Uterus (tissue), 4 donors: ENCODE measurements around the gene ZNF776. TPM values are rescaled to one million over a fixed set of nuclear protein-coding genes. Genes with fewer than 3 reads are reported as not detected.
A peak's percentile ranks its signal among the peaks of the same experiment; 100 is the strongest.

ENCODE experiments used
- DNase-seq, 2 donors: peaks; one replicate each; pipeline ENCODE4 v3.0.0-alpha.2; 2019 to 2020
- H3K27ac ChIP-seq, 2 donors: fragments of 200-600 bp; sonication (generic); 1 replicate in 1 of 2; 2 replicates in 1 of 2; pipeline ENCODE4 v1.5.1; 2016 to 2018
- H3K27me3 ChIP-seq, 2 donors: fragments of 200-600 bp; sonication (generic); one replicate each; pipeline ENCODE4 v1.5.1; 2018 to 2019; ENCODE audit warnings: control low read depth in 1 of 2
- H3K36me3 ChIP-seq, 2 donors: fragments of 200-600 bp; sonication (generic); one replicate each; pipeline ENCODE4 v1.5.1; 2019; ENCODE audit warnings: control low read depth in 1 of 2
- H3K4me1 ChIP-seq, 2 donors: fragments of 200-600 bp; sonication (generic); one replicate each; pipeline ENCODE4 v1.5.1; 2018 to 2019; ENCODE audit warnings: control low read depth in 1 of 2
- H3K4me3 ChIP-seq, 2 donors: fragments of 200-600 bp; sonication (generic); 1 replicate in 1 of 2; 2 replicates in 1 of 2; pipeline ENCODE4 v1.5.1; 2018 to 2019; ENCODE audit warnings: mild to moderate bottlenecking in 1 of 2
- H3K9me3 ChIP-seq, 2 donors: fragments of 200-600 bp; sonication (generic); one replicate each; pipeline ENCODE4 v1.5.1; 2019; ENCODE audit warnings: control low read depth in 1 of 2
- CTCF ChIP-seq, 4 experiments: fragments of 200-600 bp in 2 of 4; fragments of 450-650 bp in 2 of 4; sonication (generic) in 2 of 4; IDR thresholded peaks; one replicate each; pipeline ENCODE4 v1.5.1; 2016 to 2019; ENCODE audit warnings: antibody characterized with exemption in 4 of 4, mild to moderate bottlenecking in 2 of 4, moderate library complexity in 1 of 4
- POLR2A ChIP-seq, 2 donors: fragments of 450-650 bp; IDR thresholded peaks; one replicate each; pipeline ENCODE4 v1.6.1; 2016; ENCODE audit warnings: antibody characterized with exemption in 2 of 2, mild to moderate bottlenecking in 1 of 2, moderate library complexity in 1 of 2
- intact Hi-C: fragments of 100-400 bp; cut with DNase I; formaldehyde crosslinking; loops from one replicate; pipeline ENCODE4 v1.15.1; 2023; ENCODE audit warnings: low total_unique reads
- total RNA-seq, 4 donors: library from RNA; depleted of rRNA in 3 of 4; stranded (reverse); fragments of >200 nt in 3 of 4; gene quantifications; one replicate each; pipeline versions ENCODE4 v1.1.0 to v1.2.4, GENCODE V29; 2014 to 2023
- donor health status: DM: yes; HTN: yes; CAD: no.

ZNF776 gene
- total RNA-seq, 4 donors from 2014 or later = 0.29 to 34.4 (median 17.9) TPM

DNA sequence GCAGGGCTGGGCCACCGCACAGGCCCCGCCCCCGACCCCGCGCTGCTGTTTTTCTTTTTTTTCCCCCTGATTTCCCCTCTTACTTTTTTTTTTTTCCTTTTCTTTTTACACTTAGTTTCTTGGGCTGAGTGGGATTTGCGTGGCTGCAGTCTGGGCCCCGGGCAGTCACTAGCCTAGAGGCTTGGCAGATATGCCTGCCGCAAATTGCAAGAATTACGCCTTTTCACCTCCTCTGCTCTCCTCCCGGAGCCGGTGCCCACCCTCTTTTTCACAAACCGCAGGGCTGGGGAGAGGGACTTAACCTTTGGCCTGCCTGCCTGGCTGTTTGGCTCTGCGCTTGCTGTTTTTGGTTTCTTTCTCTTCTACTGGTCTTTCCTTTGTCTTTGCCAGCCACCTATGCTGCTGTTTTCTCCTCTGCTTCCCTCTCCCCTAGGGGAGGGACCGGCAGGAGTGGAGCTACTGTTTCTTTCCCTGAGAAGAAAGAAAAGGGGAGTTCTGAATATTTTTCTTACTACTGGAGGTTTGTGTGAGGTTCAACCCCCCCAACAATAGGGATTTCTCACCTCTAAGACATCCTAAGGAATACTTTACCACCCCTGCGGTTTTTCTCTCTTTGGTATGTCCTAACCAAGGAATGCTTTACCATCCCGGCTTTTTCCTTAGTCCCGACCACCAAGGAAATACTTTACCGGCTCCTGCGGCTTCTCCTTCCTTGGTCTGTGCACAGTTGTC, 57.1 kb downstream of the ZNF776 start:
- no peaks in the 10 kb centered on the region for H3K4me1 ChIP-seq

GRCh38 chr19:57807541-57807940, 60.9 kb downstream of the ZNF776 start:
- intact Hi-C loops = no loop called here
- Histone ChIP-seq H3K36me3 (no peaks in the 10 kb centered on the region), H3K9me3 (no peaks in the 10 kb centered on the region), H3K4me3 (no peak overlapping the region), H3K4me1 (no peaks in the 10 kb centered on the region), H3K27me3 (no peaks in the 10 kb centered on the region), H3K27ac (no peak overlapping the region)
- TF ChIP-seq CTCF (IDR thresholded peaks at IDR 0.05) (no peak), POLR2A (IDR thresholded peaks at IDR 0.05) (no peak)
- no peak for DNase-seq

More for the DNA sequence above, 57.1 kb downstream of the ZNF776 start:
- H3K4me3 ChIP-seq = peak overlapping the region; percentile 41 to 49
- no peaks in the 10 kb centered on the region for H3K36me3 ChIP-seq
- TF ChIP-seq POLR2A (IDR thresholded peaks at IDR 0.05) = no peak
- no peak for TF ChIP-seq CTCF (IDR thresholded peaks at IDR 0.05)
- peak overlapping the region; percentile 86 for H3K27ac ChIP-seq
- peak in 1 of 2 donors; percentile 23 for DNase-seq
- no peaks in the 10 kb centered on the region for H3K9me3 ChIP-seq
- no peaks in the 10 kb centered on the region for H3K27me3 ChIP-seq
- intact Hi-C loops = no loop called here

Other genes starting within 250 kb of the ZNF776 start
- 10 to 100 TPM in 3 of 4 donors, 1 to 10 TPM in 1; 2.9 to 34.3 (median 17.0) TPM for gene ZNF773, start 246.9 kb upstream of the ZNF776 start, total RNA-seq
- 10 to 100 TPM in 2 of 4 donors, 1 to 10 TPM in 2; 8.2 to 38.9 (median 14.2) TPM for gene ZNF549, start 219.5 kb upstream of the ZNF776 start, total RNA-seq
- gene ZNF550, start 187.0 kb upstream of the ZNF776 start, total RNA-seq = 10 to 100 TPM in 1 of 4 donors, 1 to 10 TPM in 3; 4.4 to 25.6 (median 6.9) TPM
- 10 to 100 TPM in 1 of 4 donors, 1 to 10 TPM in 2, under 1 TPM in 1; 0.26 to 11.9 (median 5.7) TPM for gene ZNF416, start 167.9 kb upstream of the ZNF776 start, total RNA-seq
- 10 to 100 TPM in 2 of 4 donors, 1 to 10 TPM in 2; 6.8 to 26.5 (median 11.0) TPM for gene ZIK1, start 162.7 kb upstream of the ZNF776 start, total RNA-seq
- 10 to 100 TPM in 1 of 4 donors, 1 to 10 TPM in 2, under 1 TPM in 1; 0.29 to 33.0 (median 4.7) TPM for gene ZNF530, start 146.9 kb upstream of the ZNF776 start, total RNA-seq
- 10 to 100 TPM in 3 of 4 donors, 1 to 10 TPM in 1; 1.5 to 60.1 (median 16.5) TPM for gene ZNF134, start 132.6 kb upstream of the ZNF776 start, total RNA-seq
- gene ZNF211, start 113.6 kb upstream of the ZNF776 start, total RNA-seq = 100 to 1,000 TPM in 1 of 4 donors, 10 to 100 TPM in 2, 1 to 10 TPM in 1; 9.4 to 115 (median 20.7) TPM
- not detected for gene ZSCAN4, start 77.9 kb upstream of the ZNF776 start, total RNA-seq
- gene ZNF551, start 64.8 kb upstream of the ZNF776 start, total RNA-seq = 100 to 1,000 TPM in 1 of 4 donors, 10 to 100 TPM in 2, 1 to 10 TPM in 1; 8.7 to 123 (median 27.2) TPM
- gene ZNF154, start 37.6 kb upstream of the ZNF776 start, total RNA-seq = 10 to 100 TPM in 1 of 4 donors, 1 to 10 TPM in 2, under 1 TPM in 1; 0.88 to 27.4 (median 1.5) TPM
- 10 to 100 TPM in 1 of 4 donors, 1 to 10 TPM in 2, under 1 TPM in 1; 0.88 to 20.2 (median 3.4) TPM for gene ZNF671, start 19.2 kb upstream of the ZNF776 start, total RNA-seq
- 10 to 100 TPM in 2 of 4 donors, 1 to 10 TPM in 2; 4.6 to 42.0 (median 16.1) TPM for gene ZNF586, start 22.9 kb downstream of the ZNF776 start, total RNA-seq
- gene ZNF552, start 68.1 kb downstream of the ZNF776 start, total RNA-seq = 10 to 100 TPM in 2 of 4 donors, 1 to 10 TPM in 1, under 1 TPM in 1; 0.77 to 15.0 (median 9.3) TPM
- 10 to 100 TPM in 3 of 4 donors, 1 to 10 TPM in 1; 5.9 to 30.6 (median 15.0) TPM for gene ZNF587B, start 83.5 kb downstream of the ZNF776 start, total RNA-seq
- 10 to 100 TPM; 21.3 to 80.0 (median 39.6) TPM for gene ZNF587, start 103.0 kb downstream of the ZNF776 start, total RNA-seq
- 10 to 100 TPM in 3 of 4 donors, 1 to 10 TPM in 1; 7.1 to 24.9 (median 15.4) TPM for gene ZNF814, start 142.2 kb downstream of the ZNF776 start, total RNA-seq
- 10 to 100 TPM; 15.0 to 50.1 (median 20.7) TPM for gene ZNF417, start 169.8 kb downstream of the ZNF776 start, total RNA-seq
- gene ZNF418, start 188.6 kb downstream of the ZNF776 start, total RNA-seq = 10 to 100 TPM in 2 of 4 donors, 1 to 10 TPM in 1, under 1 TPM in 1; 0.29 to 15.8 (median 9.8) TPM
- gene ZNF256, start 200.9 kb downstream of the ZNF776 start, total RNA-seq = 10 to 100 TPM in 2 of 4 donors, 1 to 10 TPM in 1, under 1 TPM in 1; 0.51 to 12.0 (median 6.9) TPM
- 1 to 10 TPM in 1 of 4 donors, not detected in 3; 2.7 TPM for gene C19orf18, start 227.7 kb downstream of the ZNF776 start, total RNA-seq